H9 (cell line): ENCODE results near the gene MRPL1. TPM values are rescaled to one million over a fixed set of nuclear protein-coding genes. Genes with fewer than 3 reads are reported as not detected.

ENCODE experiments used
- DNase-seq: peaks from one replicate; pipeline ENCODE4 v3.0.0-alpha.2; 2017
- H2AFZ ChIP-seq: one replicate; pipeline ENCODE4 v1.6.1; 2013; ENCODE audit warnings: mild to moderate bottlenecking, low read length, control low read depth, moderate library complexity
- H2AK5ac ChIP-seq: 2 replicates; pipeline ENCODE4 v1.6.1; 2013; ENCODE audit warnings: low read length, control low read depth, mixed read lengths; ENCODE audit not compliant: insufficient read length
- H2BK120ac ChIP-seq: one replicate; pipeline ENCODE4 v1.6.1; 2013; ENCODE audit warnings: low read depth, mild to moderate bottlenecking, low read length, control low read depth, inconsistent platforms; ENCODE audit not compliant: poor library complexity, severe bottlenecking
- H2BK12ac ChIP-seq: 2 replicates; pipeline ENCODE4 v1.6.1; 2013; ENCODE audit warnings: low read length, control low read depth, mixed read lengths, low read depth; ENCODE audit not compliant: insufficient read length
- H2BK15ac ChIP-seq: 2 replicates; pipeline ENCODE4 v1.6.1; 2013; ENCODE audit warnings: low read depth, low read length, control low read depth
- H2BK20ac ChIP-seq: one replicate; pipeline ENCODE4 v1.6.1; 2013; ENCODE audit warnings: low read depth, mild to moderate bottlenecking, low read length, control low read depth, inconsistent platforms; ENCODE audit not compliant: poor library complexity, severe bottlenecking
- H2BK5ac ChIP-seq: 2 replicates; pipeline ENCODE4 v1.6.1; 2013; ENCODE audit warnings: low read length, control low read depth, mixed read lengths; ENCODE audit not compliant: insufficient read length
- H3K14ac ChIP-seq: 2 replicates; pipeline ENCODE4 v1.6.1; 2013; ENCODE audit warnings: low read length, control low read depth; ENCODE audit not compliant: insufficient read depth
- H3K18ac ChIP-seq: 2 replicates; pipeline ENCODE4 v1.6.1; 2013; ENCODE audit warnings: low read depth, mild to moderate bottlenecking, mixed read lengths, low read length, control low read depth; ENCODE audit not compliant: insufficient read length
- H3K23ac ChIP-seq: 2 replicates; pipeline ENCODE4 v1.6.1; 2013; ENCODE audit warnings: low read length, control low read depth, mixed read lengths, low read depth; ENCODE audit not compliant: insufficient read length
- H3K23me2 ChIP-seq: 2 replicates; pipeline ENCODE4 v1.6.1; 2013; ENCODE audit warnings: low read depth, mild to moderate bottlenecking, mixed read lengths, low read length, control low read depth; ENCODE audit not compliant: insufficient read length, poor library complexity, severe bottlenecking
- H3K27ac ChIP-seq: 2 replicates; pipeline ENCODE4 v1.5.1; 2013; ENCODE audit warnings: low read length, control low read depth, mixed read lengths, low read depth; ENCODE audit not compliant: insufficient read length
- H3K27me3 ChIP-seq: 2 replicates; pipeline ENCODE4 v1.6.1; 2013; ENCODE audit warnings: low read length, control low read depth, inconsistent platforms; ENCODE audit not compliant: insufficient read depth
- H3K4ac ChIP-seq: 2 replicates; pipeline ENCODE4 v1.6.1; 2013; ENCODE audit warnings: low read depth, mild to moderate bottlenecking, control low read depth, inconsistent platforms, low read length, moderate library complexity
- H3K4me1 ChIP-seq: 2 replicates; pipeline ENCODE4 v1.6.1; 2013; ENCODE audit warnings: low read length, control low read depth, inconsistent platforms; ENCODE audit not compliant: insufficient read depth
- H3K4me2 ChIP-seq: 2 replicates; pipeline ENCODE4 v1.6.1; 2013; ENCODE audit warnings: low read length, control low read depth, mixed read lengths; ENCODE audit not compliant: insufficient read length, insufficient read depth
- H3K56ac ChIP-seq: 2 replicates; pipeline ENCODE4 v1.6.1; 2013; ENCODE audit warnings: low read depth, mild to moderate bottlenecking, mixed read lengths, low read length, control low read depth; ENCODE audit not compliant: insufficient read length
- H3K79me1 ChIP-seq: 2 replicates; pipeline ENCODE4 v1.6.1; 2013; ENCODE audit warnings: low read depth, mild to moderate bottlenecking, moderate library complexity, low read length, control low read depth, inconsistent platforms; ENCODE audit not compliant: insufficient read depth, poor library complexity, severe bottlenecking
- H3K79me2 ChIP-seq: 2 replicates; pipeline ENCODE4 v1.6.1; 2013; ENCODE audit warnings: low read length, control low read depth, inconsistent platforms; ENCODE audit not compliant: insufficient read depth
- H3K9ac ChIP-seq: 2 replicates; pipeline ENCODE4 v1.6.1; 2013; ENCODE audit warnings: low read length, control low read depth, mixed read lengths; ENCODE audit not compliant: insufficient read length; ENCODE audit errors: extremely low read depth
- H3K9me3 ChIP-seq: one replicate; pipeline ENCODE4 v1.6.1; 2013; ENCODE audit warnings: low read depth, low read length, inconsistent platforms; ENCODE audit not compliant: control insufficient read depth
- H3T11ph ChIP-seq: one replicate; pipeline ENCODE4 v1.6.1; 2013; ENCODE audit warnings: mild to moderate bottlenecking, low read length, control low read depth, inconsistent platforms
- H4K20me1 ChIP-seq: one replicate; pipeline ENCODE4 v1.6.1; 2013; ENCODE audit not compliant: control insufficient read depth, insufficient read length, insufficient read depth
- H4K5ac ChIP-seq: 2 replicates; pipeline ENCODE4 v1.6.1; 2013; ENCODE audit warnings: low read depth, mild to moderate bottlenecking, mixed read lengths, low read length, control low read depth; ENCODE audit not compliant: insufficient read length
- H4K8ac ChIP-seq: replicated peaks from 2 replicates; pipeline ENCODE4 v1.6.1; 2013; ENCODE audit warnings: low read length, control low read depth, mixed read lengths, low read depth; ENCODE audit not compliant: insufficient read length
- H4K91ac ChIP-seq: 2 replicates; pipeline ENCODE4 v1.6.1; 2013; ENCODE audit warnings: low read depth, mild to moderate bottlenecking, moderate library complexity, mixed read lengths, low read length, control low read depth; ENCODE audit not compliant: insufficient read length
- H3K27ac Mint-ChIP-seq, 3 experiments: 2 replicates in 2 of 3; 3 replicates in 1 of 3; pipeline ENCODE4 v1.8.0; 2020 to 2021; ENCODE audit warnings: mixed read lengths in 3 of 3, mild to moderate bottlenecking in 1 of 3, moderate library complexity in 1 of 3
- H3K27me3 Mint-ChIP-seq: 2 replicates; pipeline ENCODE4 v1.8.0; 2021; ENCODE audit warnings: low read depth, mild to moderate bottlenecking, moderate library complexity, mixed read lengths
- H3K36me3 Mint-ChIP-seq, 3 experiments: 2 replicates in 2 of 3; 3 replicates in 1 of 3; pipeline ENCODE4 v1.8.0; 2020 to 2021; ENCODE audit warnings: low read depth in 3 of 3, mixed read lengths in 3 of 3; ENCODE audit not compliant: insufficient read depth in 1 of 3
- H3K4me1 Mint-ChIP-seq, 2 experiments: 2 replicates each; pipeline ENCODE4 v1.8.0; 2020; ENCODE audit warnings: mixed read lengths in 2 of 2
- H3K4me3 Mint-ChIP-seq, 2 experiments: 2 replicates in 1 of 2; 3 replicates in 1 of 2; pipeline ENCODE4 v1.8.0; 2020 to 2021; ENCODE audit warnings: mild to moderate bottlenecking in 2 of 2, mixed read lengths in 2 of 2, moderate library complexity in 1 of 2
- H3K9me3 Mint-ChIP-seq, 2 experiments: 2 replicates in 1 of 2; 3 replicates in 1 of 2; pipeline ENCODE4 v1.8.0; 2020; ENCODE audit warnings: mild to moderate bottlenecking in 2 of 2, mixed read lengths in 2 of 2, moderate library complexity in 1 of 2
- CTCF ChIP-seq: fragments of 200-600 bp; sonication (generic); conservative IDR thresholded peaks from 3 replicates; pipeline ENCODE4 v1.8.0; 2021; ENCODE audit warnings: antibody characterized with exemption, mild to moderate bottlenecking
- WGBS: extraction: QIAGEN DNeasy Blood & Tissue Kit; methylation state at CpG from one replicate; pipeline ENCODE4 v1.1.7; 2013; ENCODE audit warnings: missing lambda C conversion rate, low lambda C conversion rate, mixed read lengths; ENCODE audit not compliant: insufficient read length; ENCODE audit errors: extremely low coverage; 5-methylcytosine and 5-hydroxymethylcytosine counted together
- total RNA-seq: library from RNA; stranded (reverse); gene quantifications from 2 replicates; pipeline ENCODE4 v1.2.1, GENCODE V29; 2021

Gene MRPL1
- total RNA-seq, 1 experiment from 2014 or later: 39.0 TPM

- Histone ChIP-seq H3K18ac (no peak overlapping the region), H3K27me3 (no peaks in the 10 kb centered on the region), H2BK120ac (no peak overlapping the region), H4K20me1 (no peaks in the 10 kb centered on the region), H3K56ac (no peak overlapping the region), H2BK12ac (no peak overlapping the region), H3K23me2 (no peaks in the 10 kb centered on the region), H3K14ac (no peak overlapping the region), H3K79me1 (no peaks in the 10 kb centered on the region), H3T11ph (no peak overlapping the region), H2BK5ac (no peak overlapping the region), H3K4ac (no peak overlapping the region), H4K91ac (no peak overlapping the region), H2AFZ (no peak overlapping the region), H2BK20ac (no peak overlapping the region), H3K9me3 (no peaks in the 10 kb centered on the region), H3K79me2 (no peaks in the 10 kb centered on the region), H2BK15ac (no peak overlapping the region), H3K23ac (no peak overlapping the region), H3K27ac (no peak overlapping the region), H3K9ac (no peak overlapping the region), H2AK5ac (no peak overlapping the region), H3K4me2 (no peak overlapping the region), H4K5ac (no peak overlapping the region), H4K8ac (no peak overlapping the region), H3K4me1 (no peaks in the 10 kb centered on the region)
- peaks cover 11 to 17% of the 10 kb centered on the region in 2 experiments for H3K4me1 Mint-ChIP-seq
- no peaks in the 10 kb centered on the region for H3K36me3 Mint-ChIP-seq
- no peaks in the 10 kb centered on the region for H3K27me3 Mint-ChIP-seq
- no peak for DNase-seq
- no peak overlapping the region for H3K4me3 Mint-ChIP-seq
- no peak for TF ChIP-seq CTCF
- no peaks in the 10 kb centered on the region for H3K9me3 Mint-ChIP-seq
- no CpG with 5 or more reads among the region's 1 CpG for WGBS
- H3K27ac Mint-ChIP-seq: no peak overlapping the region
These were observed 18.3 kb upstream of the MRPL1 start for GRCh38 chr4:77844363-77844762.
